Pons (tissue), 1 donor: ENCODE results near the gene CDC27.
"Not testable (repeated sequence)": the region's sequence is repeated elsewhere in the genome, so short reads cannot be mapped to it uniquely, and the experiment has no call there.

Experiments
- DNase-seq: peaks from one replicate; pipeline ENCODE4 v3.0.0-alpha.2; 2016; ENCODE audit warnings: low spot score

CDC27 gene

DNA sequence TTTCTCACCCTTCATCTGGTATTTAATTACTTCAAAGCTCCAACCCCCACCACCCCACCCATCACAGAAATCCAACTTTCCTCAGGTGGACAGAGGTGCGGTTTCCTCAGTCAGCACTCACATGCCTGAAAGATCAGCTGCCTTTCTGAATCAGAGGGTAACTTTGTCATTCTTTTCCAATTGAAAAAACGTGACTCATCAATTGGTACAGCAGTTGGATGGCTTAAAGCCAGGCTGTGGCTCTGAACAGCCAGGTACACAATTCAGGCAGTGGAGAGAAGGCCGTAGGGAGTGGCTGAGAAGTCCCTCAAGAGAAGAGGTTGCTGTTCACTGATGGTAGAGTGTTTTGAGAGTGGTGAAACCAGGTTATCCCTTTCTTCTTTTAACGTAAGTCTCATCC lies 118.8 kb downstream of the CDC27 start:
- not testable (repeated sequence) for DNase-seq
